Measurements from ENCODE around the gene GOLPH3.
A peak's percentile ranks its signal among the peaks of the same experiment; 100 is the strongest.
"Not testable (repeated sequence)": the region's sequence is repeated elsewhere in the genome, so short reads cannot be mapped to it uniquely, and the experiment has no call there.

GOLPH3 gene

GRCh38 chr5:32174011-32174870, at the start of gene GOLPH3:
Gene GOLPH3 (minus strand): TSS chr5:32174319. CDS start chr5:32174034, 285 bp downstream.
- DNase-seq (ENCODE audit: extremely low spot score, insufficient read length, low read depth) (peak; percentile 79), FAIRE-seq (peak; percentile 85)

- no peak for DNase-seq (ENCODE audit: extremely low spot score, insufficient read length, low read depth)
- FAIRE-seq: no peak
Observed at GRCh38 chr5:32222723-32223470, 48.8 kb upstream of the GOLPH3 start.

GRCh38 chr5:32217886-32218396, 43.8 kb upstream of the GOLPH3 start:
- DNase-seq (ENCODE audit: extremely low spot score, insufficient read length, low read depth) (no peak), FAIRE-seq (no peak)

GRCh38 chr5:32214344-32214743, 40.2 kb upstream of the GOLPH3 start:
- DNase-seq (ENCODE audit: extremely low spot score, insufficient read length, low read depth); FAIRE-seq: not testable (repeated sequence)

- FAIRE-seq (no peak), DNase-seq (ENCODE audit: extremely low spot score, insufficient read length, low read depth) (no peak)
Observed at GRCh38 chr5:32210151-32210550, 36.0 kb upstream of the GOLPH3 start.

GRCh38 chr5:32208837-32209236, 34.7 kb upstream of the GOLPH3 start:
- not testable (repeated sequence) for DNase-seq (ENCODE audit: extremely low spot score, insufficient read length, low read depth); FAIRE-seq

- DNase-seq (ENCODE audit: extremely low spot score, insufficient read length, low read depth): no peak
Observed at GRCh38 chr5:32207355-32207634, 33.2 kb upstream of the GOLPH3 start.

GRCh38 chr5:32206509-32207354, 32.6 kb upstream of the GOLPH3 start:
- DNase-seq (ENCODE audit: extremely low spot score, insufficient read length, low read depth): no peak
- FAIRE-seq: peak; percentile 49

More at GRCh38 chr5:32207355-32207634, 33.2 kb upstream of the GOLPH3 start:
- no peak for FAIRE-seq

GRCh38 chr5:32206053-32206452, 31.9 kb upstream of the GOLPH3 start:
- FAIRE-seq: no peak
- no peak for DNase-seq (ENCODE audit: extremely low spot score, insufficient read length, low read depth)

- FAIRE-seq (no peak), DNase-seq (ENCODE audit: extremely low spot score, insufficient read length, low read depth) (no peak)
Observed at GRCh38 chr5:32202394-32202793, 28.3 kb upstream of the GOLPH3 start.

- no peak for DNase-seq (ENCODE audit: extremely low spot score, insufficient read length, low read depth)
- no peak for FAIRE-seq
Observed at GRCh38 chr5:32201122-32201753, 27.1 kb upstream of the GOLPH3 start.

- no peak for DNase-seq (ENCODE audit: extremely low spot score, insufficient read length, low read depth)
- FAIRE-seq: no peak
Observed at GRCh38 chr5:32197032-32197431, 22.9 kb upstream of the GOLPH3 start.

GRCh38 chr5:32195265-32195664, 21.1 kb upstream of the GOLPH3 start:
- no peak for DNase-seq (ENCODE audit: extremely low spot score, insufficient read length, low read depth)
- no peak for FAIRE-seq

- DNase-seq (ENCODE audit: extremely low spot score, insufficient read length, low read depth) (no peak), FAIRE-seq (peak; percentile 35)
Observed at GRCh38 chr5:32193591-32193990, 19.5 kb upstream of the GOLPH3 start.

GRCh38 chr5:32190095-32190494, 16.0 kb upstream of the GOLPH3 start:
- no peak for FAIRE-seq

GRCh38 chr5:32187675-32188074, 13.6 kb upstream of the GOLPH3 start:
- DNase-seq (ENCODE audit: extremely low spot score, insufficient read length, low read depth): no peak
- FAIRE-seq: no peak

More at GRCh38 chr5:32190095-32190494, 16.0 kb upstream of the GOLPH3 start:
- DNase-seq (ENCODE audit: extremely low spot score, insufficient read length, low read depth): no peak

GRCh38 chr5:32182463-32183063, 8.4 kb upstream of the GOLPH3 start:
- peak; percentile 54 for FAIRE-seq
- DNase-seq (ENCODE audit: extremely low spot score, insufficient read length, low read depth): no peak

GRCh38 chr5:32173267-32174010, 680 bp downstream of the GOLPH3 start:
- FAIRE-seq: peak; percentile 45

GRCh38 chr5:32172923-32173266, 1.2 kb downstream of the GOLPH3 start:
- FAIRE-seq (no peak), DNase-seq (ENCODE audit: extremely low spot score, insufficient read length, low read depth) (no peak)

More at GRCh38 chr5:32173267-32174010, 680 bp downstream of the GOLPH3 start:
- DNase-seq (ENCODE audit: extremely low spot score, insufficient read length, low read depth): no peak
